HG03066 (cell line): ENCODE results near the gene USP43.

Experiments
- ATAC-seq: cut with Tn5 transposase; IDR thresholded peaks from one replicate; pipeline ENCODE4 v1.9.1; 2021; ENCODE audit warnings: low read depth; ENCODE audit not compliant: unreplicated experiment

USP43 gene

DNA sequence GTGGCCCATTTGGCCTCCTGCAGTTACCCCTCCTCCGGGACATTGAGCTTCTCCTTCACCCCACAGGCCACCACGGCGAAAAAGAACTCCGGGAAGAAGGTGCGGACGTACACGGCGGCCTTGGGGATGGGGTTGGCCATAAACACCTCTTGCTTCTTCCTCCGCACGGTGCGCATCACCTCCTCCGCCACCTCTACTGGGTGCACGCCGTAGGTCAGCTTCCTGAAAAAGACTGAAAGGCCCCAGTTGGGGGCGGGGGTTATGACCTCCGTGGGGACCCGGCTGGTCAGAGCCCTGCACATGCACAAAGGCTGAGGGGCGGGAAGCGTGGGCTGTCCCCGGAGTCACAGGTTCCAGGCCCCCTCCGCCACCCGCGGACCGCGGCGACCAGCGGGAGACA is 126.1 kb downstream of the USP43 start:
- no peak for ATAC-seq

GRCh38 chr17:9772658-9773057 is 127.3 kb downstream of the USP43 start:
- no peak for ATAC-seq

DNA sequence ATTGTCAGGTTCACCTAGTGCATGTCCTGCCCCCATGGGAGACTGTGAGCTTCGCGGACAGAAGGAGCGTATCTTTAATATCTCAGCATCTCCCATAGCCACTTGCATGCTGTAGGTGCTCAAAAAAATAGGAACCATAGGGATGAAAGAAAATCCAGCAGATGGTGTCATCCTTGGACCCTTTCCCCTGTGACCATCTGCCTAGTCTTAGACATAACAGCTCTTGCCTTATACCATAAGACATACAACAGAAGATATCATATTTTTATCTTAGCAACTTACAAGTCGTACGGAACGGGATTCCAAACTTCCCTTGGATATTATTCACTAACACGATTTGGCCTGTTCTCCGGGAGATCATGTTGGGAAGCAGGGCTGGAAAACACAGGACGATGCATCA is 131.6 kb downstream of the USP43 start:
- ATAC-seq: no peak
